Measurements from ENCODE around the gene CPED1. TPM values are rescaled to one million over a fixed set of nuclear protein-coding genes. Genes with fewer than 3 reads are reported as not detected.

CPED1 gene
- total RNA-seq, 4 donors from 2014 or later: 15.0 to 32.1 (median 21.8) TPM

- Histone ChIP-seq H3K4me1 (no peaks in the 10 kb centered on the region), H3K27ac (no peak overlapping the region), H3K27me3 (no peaks in the 10 kb centered on the region), H3K9me3 (no peaks in the 10 kb centered on the region), H3K36me3 (peaks cover 0 to 15% (median 0%) of the 10 kb centered on the region in 3 donors), H3K4me3 (no peak overlapping the region)
- DNase-seq (ENCODE audit: low spot score in 2 of 2): no peak
- TF ChIP-seq EP300 (IDR thresholded peaks at IDR 0.05): no peak
- TF ChIP-seq CTCF (IDR thresholded peaks at IDR 0.05): no peak
- TF ChIP-seq POLR2A (IDR thresholded peaks at IDR 0.05): no peak
- WGBS, 2 donors: 96 to 100% methylated on average over 1 of the region's 1 CpG
Measured at GRCh38 chr7:121126201-121126600, 137.7 kb downstream of the CPED1 start.

GRCh38 chr7:121126801-121127534 lies 138.5 kb downstream of the CPED1 start:
- 47% methylated on average over 3 of the region's 3 CpGs for WGBS, 2 donors
- no peak for DNase-seq (ENCODE audit: low spot score in 2 of 2)
- no peak overlapping the region for H3K4me3 ChIP-seq
- peaks cover 0 to 15% (median 0%) of the 10 kb centered on the region in 3 donors for H3K36me3 ChIP-seq
- H3K27ac ChIP-seq: no peak overlapping the region
- H3K9me3 ChIP-seq: no peaks in the 10 kb centered on the region
- no peaks in the 10 kb centered on the region for H3K27me3 ChIP-seq
- H3K4me1 ChIP-seq: no peaks in the 10 kb centered on the region
- TF ChIP-seq CTCF (IDR thresholded peaks at IDR 0.05): peak in 1 of 5 experiments; percentile 18
- TF ChIP-seq EP300 (IDR thresholded peaks at IDR 0.05): no peak
- TF ChIP-seq POLR2A (IDR thresholded peaks at IDR 0.05): no peak

GRCh38 chr7:121132940-121133339 lies 144.4 kb downstream of the CPED1 start:
- Histone ChIP-seq H3K36me3 (peaks cover 0 to 14% (median 0%) of the 10 kb centered on the region in 3 donors), H3K4me3 (no peak overlapping the region), H3K4me1 (no peaks in the 10 kb centered on the region), H3K9me3 (no peaks in the 10 kb centered on the region), H3K27me3 (no peaks in the 10 kb centered on the region), H3K27ac (no peak overlapping the region)
- no peak for TF ChIP-seq CTCF (IDR thresholded peaks at IDR 0.05)
- no peak for TF ChIP-seq EP300 (IDR thresholded peaks at IDR 0.05)
- no peak for TF ChIP-seq POLR2A (IDR thresholded peaks at IDR 0.05)
- WGBS, 2 donors: 0% methylated on average over 1 of the region's 1 CpG
- no peak for DNase-seq (ENCODE audit: low spot score in 2 of 2)

- H3K27ac ChIP-seq: no peak overlapping the region
- no peak for DNase-seq (ENCODE audit: low spot score in 2 of 2)
- H3K4me3 ChIP-seq: no peak overlapping the region
- peaks cover 0 to 14% (median 0%) of the 10 kb centered on the region in 3 donors for H3K36me3 ChIP-seq
- no peaks in the 10 kb centered on the region for H3K27me3 ChIP-seq
- H3K9me3 ChIP-seq: no peaks in the 10 kb centered on the region
- TF ChIP-seq POLR2A (IDR thresholded peaks at IDR 0.05): no peak
- no peak for TF ChIP-seq CTCF (IDR thresholded peaks at IDR 0.05)
- no peak for TF ChIP-seq EP300 (IDR thresholded peaks at IDR 0.05)
- H3K4me1 ChIP-seq: no peaks in the 10 kb centered on the region
- 88 to 92% methylated on average over 3 of the region's 3 CpGs for WGBS, 2 donors
Measured at GRCh38 chr7:121133444-121133843, 144.9 kb downstream of the CPED1 start.

- no peaks in the 10 kb centered on the region for H3K4me1 ChIP-seq
- DNase-seq (ENCODE audit: low spot score in 2 of 2): no peak
- H3K27ac ChIP-seq: no peak overlapping the region
- no peaks in the 10 kb centered on the region for H3K9me3 ChIP-seq
- TF ChIP-seq EP300 (IDR thresholded peaks at IDR 0.05): no peak
- no peak for TF ChIP-seq CTCF (IDR thresholded peaks at IDR 0.05)
- no peak for TF ChIP-seq POLR2A (IDR thresholded peaks at IDR 0.05)
- 93 to 96% methylated on average over 2 of the region's 2 CpGs for WGBS, 2 donors
- peaks cover 0 to 28% (median 2%) of the 10 kb centered on the region in 3 donors for H3K36me3 ChIP-seq
- no peaks in the 10 kb centered on the region for H3K27me3 ChIP-seq
- H3K4me3 ChIP-seq: no peak overlapping the region
Measured at GRCh38 chr7:121137580-121137979, 149.1 kb downstream of the CPED1 start.

Measured in tibial nerve (tissue), 4 donors.